Spleen (tissue), 7 donors: ENCODE results near the gene MMP14.

Source experiments
- POLR2A ChIP-seq, 3 donors: fragments of 450-650 bp; IDR thresholded peaks; one replicate each; pipeline ENCODE4 v1.5.1; 2017; ENCODE audit warnings: antibody characterized with exemption in 3 of 3, mild to moderate bottlenecking in 1 of 3
- TF ChIP-seq, protein P1 (sequence below), 11 experiments: fragments of 200-600 bp in 7 of 11; fragments of 450-650 bp in 4 of 11; sonication (generic) in 4 of 11; IDR thresholded peaks in 8 of 11; conservative IDR thresholded peaks in 3 of 11; 1 replicate in 7 of 11; 2 replicates in 4 of 11; pipeline versions ENCODE4 v1.4.0 to v1.8.0; 2016 to 2021; ENCODE audit warnings: antibody characterized with exemption in 11 of 11, inconsistent platforms in 4 of 11, mild to moderate bottlenecking in 1 of 11
- donor health status: DM: no; HTN: no; CAD: no; lungs with moderate emphysema.
- donor health status: DM: no; HTN: no; CAD: no.
- donor health status: DM: no; HTN: no; CAD: no.

DNA sequence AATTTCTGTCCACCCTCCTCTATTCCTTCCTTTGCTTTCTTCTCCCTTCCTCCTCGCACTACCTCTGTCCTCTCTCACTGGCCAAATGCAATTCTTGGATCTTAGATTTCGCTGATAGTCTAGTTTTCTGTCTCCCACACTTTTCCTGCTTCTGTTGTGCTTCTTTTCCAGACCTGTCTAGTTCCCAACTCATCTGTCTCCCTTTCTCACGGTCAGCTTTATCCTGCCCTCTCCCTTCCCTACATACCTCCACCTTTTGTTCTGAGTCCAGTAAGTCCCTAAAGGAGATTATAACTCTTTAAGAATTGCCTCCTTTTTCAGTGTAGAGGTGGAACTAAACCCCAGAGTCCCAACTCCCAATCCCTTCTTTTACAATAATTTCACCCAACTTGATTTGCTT lies 880 bp upstream of the MMP14 start:
- TF ChIP-seq, protein P1, sequence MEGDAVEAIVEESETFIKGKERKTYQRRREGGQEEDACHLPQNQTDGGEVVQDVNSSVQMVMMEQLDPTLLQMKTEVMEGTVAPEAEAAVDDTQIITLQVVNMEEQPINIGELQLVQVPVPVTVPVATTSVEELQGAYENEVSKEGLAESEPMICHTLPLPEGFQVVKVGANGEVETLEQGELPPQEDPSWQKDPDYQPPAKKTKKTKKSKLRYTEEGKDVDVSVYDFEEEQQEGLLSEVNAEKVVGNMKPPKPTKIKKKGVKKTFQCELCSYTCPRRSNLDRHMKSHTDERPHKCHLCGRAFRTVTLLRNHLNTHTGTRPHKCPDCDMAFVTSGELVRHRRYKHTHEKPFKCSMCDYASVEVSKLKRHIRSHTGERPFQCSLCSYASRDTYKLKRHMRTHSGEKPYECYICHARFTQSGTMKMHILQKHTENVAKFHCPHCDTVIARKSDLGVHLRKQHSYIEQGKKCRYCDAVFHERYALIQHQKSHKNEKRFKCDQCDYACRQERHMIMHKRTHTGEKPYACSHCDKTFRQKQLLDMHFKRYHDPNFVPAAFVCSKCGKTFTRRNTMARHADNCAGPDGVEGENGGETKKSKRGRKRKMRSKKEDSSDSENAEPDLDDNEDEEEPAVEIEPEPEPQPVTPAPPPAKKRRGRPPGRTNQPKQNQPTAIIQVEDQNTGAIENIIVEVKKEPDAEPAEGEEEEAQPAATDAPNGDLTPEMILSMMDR (IDR thresholded peaks at IDR 0.05 in 8 of 11, conservative IDR thresholded peaks at IDR 0.05 in 3 of 11), result no peak
- TF ChIP-seq POLR2A (IDR thresholded peaks at IDR 0.05), result no peak
